ES-I3 (cell line): Measurements from ENCODE around the gene UST.

Source experiments
- H3K36me3 ChIP-seq: 2 replicates; pipeline ENCODE4 v1.6.1; 2013; ENCODE audit warnings: mild to moderate bottlenecking, low read length, control low read depth, moderate library complexity; ENCODE audit not compliant: insufficient read depth
- H3K4me1 ChIP-seq: 2 replicates; pipeline ENCODE4 v1.6.1; 2013; ENCODE audit warnings: mild to moderate bottlenecking, control low read depth, low read length; ENCODE audit not compliant: insufficient read depth
- H3K9ac ChIP-seq: 2 replicates; pipeline ENCODE4 v1.6.1; 2013; ENCODE audit warnings: low read depth, mild to moderate bottlenecking, low read length, moderate library complexity
- H3K9me3 ChIP-seq: 2 replicates; pipeline ENCODE4 v1.6.1; 2013; ENCODE audit warnings: mild to moderate bottlenecking, low read length, moderate library complexity; ENCODE audit not compliant: control insufficient read depth, insufficient read depth

The UST gene

GRCh38 chr6:149013586-149014344, 266.9 kb downstream of the UST start:
- Histone ChIP-seq H3K9ac (no peak overlapping the region), H3K36me3 (no peaks in the 10 kb centered on the region; the same call in 1 of the 2 replicates)

GRCh38 chr6:149014631-149015534, 268.1 kb downstream of the UST start:
- Histone ChIP-seq H3K9ac (no peak overlapping the region), H3K4me1 (peaks cover 32% of the 10 kb centered on the region), H3K9me3 (no peaks in the 10 kb centered on the region), H3K36me3 (peaks cover 9% of the 10 kb centered on the region; the same call in 1 of the 2 replicates)

More at GRCh38 chr6:149013586-149014344, 266.9 kb downstream of the UST start:
- no peaks in the 10 kb centered on the region for H3K9me3 ChIP-seq
- H3K4me1 ChIP-seq, result peaks cover 28% of the 10 kb centered on the region

DNA sequence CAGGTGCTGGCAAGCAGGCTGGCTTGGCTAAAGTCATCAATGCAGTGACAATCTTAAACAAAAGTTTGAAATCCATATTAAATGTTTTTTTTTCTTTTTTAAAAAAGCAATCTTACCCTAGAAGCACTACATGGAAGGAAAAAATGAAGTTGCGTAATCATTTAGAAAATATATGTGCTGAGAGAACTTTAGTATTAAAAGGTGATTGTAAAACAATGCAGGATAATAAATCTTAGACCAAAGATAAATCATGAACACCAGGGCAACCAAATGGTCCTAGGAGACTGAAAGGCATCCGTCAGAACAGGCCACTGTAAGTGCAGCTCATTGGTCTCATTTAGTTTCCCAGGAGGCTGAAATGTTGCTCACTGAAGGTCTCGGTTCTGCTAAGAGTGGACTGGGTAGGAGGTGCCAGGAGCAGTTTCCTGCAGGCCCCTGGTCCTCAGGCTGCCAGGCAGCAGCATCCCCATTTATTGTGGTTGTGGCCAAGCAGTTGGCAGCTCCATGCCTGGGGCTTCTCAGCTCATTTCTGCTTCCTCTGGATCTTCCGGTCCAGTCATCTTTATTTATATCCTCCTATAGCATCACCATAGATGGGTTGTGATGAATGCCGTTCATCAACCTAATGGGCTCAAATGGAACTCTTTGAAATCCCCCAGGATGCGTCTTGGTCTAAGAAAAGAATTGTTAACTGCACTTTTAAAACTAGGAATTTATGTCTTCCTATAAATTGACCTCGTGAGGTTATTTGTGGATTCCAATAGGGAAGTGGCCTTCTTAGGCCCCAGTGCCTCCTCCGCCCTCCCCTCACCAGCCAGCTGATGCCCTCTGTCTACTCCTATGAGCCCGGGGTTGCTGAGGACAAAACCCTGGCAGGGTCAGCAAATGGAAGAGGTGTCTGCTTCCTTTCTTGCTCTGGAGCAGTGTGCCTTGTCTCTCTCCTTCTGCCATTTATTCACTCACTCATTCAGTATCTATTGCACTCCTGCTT, 269.0 kb downstream of the UST start:
- no peak overlapping the region for H3K9ac ChIP-seq
- H3K36me3 ChIP-seq, result peaks cover 12% of the 10 kb centered on the region; the same call in 1 of the 2 replicates
- H3K4me1 ChIP-seq, result peaks cover 34% of the 10 kb centered on the region
- H3K9me3 ChIP-seq, result no peaks in the 10 kb centered on the region

DNA sequence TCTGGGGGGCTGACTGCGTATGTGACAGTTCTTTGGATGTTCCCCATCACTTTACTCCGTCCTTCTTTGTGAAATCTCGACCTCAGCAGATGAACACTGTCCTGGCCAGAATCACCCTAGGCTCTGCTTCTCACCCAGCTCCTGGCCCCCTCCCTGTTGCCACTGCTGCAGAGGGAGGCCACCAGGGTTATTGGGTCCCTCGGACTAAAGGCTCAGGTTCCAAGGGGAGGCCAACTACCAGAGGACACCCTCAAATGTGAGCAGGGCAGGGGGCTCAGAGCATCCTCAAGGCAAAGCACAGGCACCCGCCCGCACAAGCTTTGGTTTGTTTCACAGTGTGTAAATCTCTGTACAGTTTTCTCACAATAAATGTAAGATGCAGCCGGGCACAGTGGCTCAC, 269.9 kb downstream of the UST start:
- no peaks in the 10 kb centered on the region for H3K9me3 ChIP-seq
- peaks cover 34% of the 10 kb centered on the region for H3K4me1 ChIP-seq

DNA sequence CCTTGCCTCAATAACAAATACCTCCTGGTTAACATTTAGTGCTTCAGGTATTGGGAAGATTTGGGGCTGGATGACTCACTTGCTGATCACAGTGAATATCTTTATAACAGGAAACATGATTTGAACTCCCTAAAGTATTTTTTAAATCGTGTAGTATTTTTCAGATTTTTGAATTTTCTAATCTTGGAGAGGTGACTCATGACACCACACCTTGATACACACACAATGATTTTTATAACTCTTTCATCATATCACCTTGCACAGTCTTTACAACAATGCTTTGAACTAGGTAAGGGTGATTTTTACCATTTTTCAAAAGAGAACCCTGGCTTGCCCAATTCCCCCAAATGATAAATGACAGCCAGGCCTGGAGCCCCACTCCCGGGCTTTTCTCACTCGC, 273.5 kb downstream of the UST start:
- Histone ChIP-seq H3K9me3 (no peaks in the 10 kb centered on the region), H3K36me3 (peaks cover 34% of the 10 kb centered on the region), H3K9ac (no peak overlapping the region), H3K4me1 (peaks cover 11% of the 10 kb centered on the region; the same call in 1 of the 2 replicates)

More for the DNA sequence above, 269.9 kb downstream of the UST start:
- no peak overlapping the region for H3K9ac ChIP-seq
- peaks cover 20% of the 10 kb centered on the region for H3K36me3 ChIP-seq

DNA sequence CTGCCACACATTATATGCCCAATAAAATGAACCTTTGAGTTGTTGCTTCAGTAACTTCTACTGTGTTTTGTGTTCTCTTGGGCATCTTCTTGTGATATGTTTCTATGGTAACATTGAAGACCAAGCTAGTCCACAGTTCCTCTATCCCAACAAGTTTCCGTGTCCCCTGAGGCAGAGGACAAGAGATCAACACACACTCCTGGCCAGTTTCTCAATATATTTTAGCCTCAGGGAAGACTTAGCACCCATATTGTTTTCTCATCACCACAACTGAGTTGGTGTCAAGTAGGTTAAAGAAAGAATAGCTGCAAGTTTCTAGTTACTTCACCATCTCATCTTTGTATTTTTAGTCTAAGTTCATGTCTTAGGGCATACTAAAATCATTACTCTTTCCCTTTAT, 277.5 kb downstream of the UST start:
- Histone ChIP-seq H3K9ac (no peak overlapping the region), H3K4me1 (peaks cover 6% of the 10 kb centered on the region; the same call in 1 of the 2 replicates), H3K9me3 (no peaks in the 10 kb centered on the region), H3K36me3 (peaks cover 30% of the 10 kb centered on the region)

DNA sequence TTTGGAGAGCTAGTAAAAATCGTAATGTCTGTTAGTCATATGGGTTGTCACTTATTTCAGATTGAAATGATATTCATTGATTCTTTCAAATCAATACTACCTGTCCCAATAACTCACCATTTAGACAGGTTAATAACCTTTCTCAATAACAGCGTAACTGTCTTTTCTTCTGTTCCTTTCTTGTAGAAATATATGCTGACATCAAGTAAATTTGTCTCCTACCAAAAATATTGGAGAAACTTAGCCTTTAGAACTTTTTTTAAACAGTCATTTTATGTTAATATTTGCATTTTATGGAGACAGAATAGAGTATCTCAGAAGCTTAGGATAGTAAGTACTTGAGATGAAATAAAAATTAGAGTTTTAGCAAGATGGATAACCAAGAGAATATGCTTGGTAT, 278.2 kb downstream of the UST start:
- Histone ChIP-seq H3K9me3 (no peaks in the 10 kb centered on the region), H3K36me3 (peaks cover 24% of the 10 kb centered on the region), H3K4me1 (no peaks in the 10 kb centered on the region), H3K9ac (no peak overlapping the region)

DNA sequence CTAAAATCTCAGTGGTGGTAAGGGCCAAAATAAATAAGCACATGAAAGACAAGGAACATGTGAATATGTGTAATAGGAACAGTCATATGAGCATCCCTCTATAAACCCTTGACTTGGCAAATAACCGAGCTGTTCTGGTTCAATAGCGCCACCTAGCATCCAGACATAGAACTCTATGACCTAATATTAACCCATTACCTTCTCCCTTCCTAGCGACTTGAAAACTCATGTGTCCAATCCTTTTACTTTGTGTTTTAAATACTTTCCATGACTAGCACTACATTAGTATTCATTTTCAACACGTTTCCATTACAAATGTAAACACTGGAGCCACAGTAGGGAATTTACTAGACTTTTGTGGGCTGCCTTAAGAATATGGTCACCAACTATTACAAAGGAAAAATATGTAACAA, 279.7 kb downstream of the UST start:
- H3K9ac ChIP-seq, result no peak overlapping the region
- peaks cover 16% of the 10 kb centered on the region for H3K36me3 ChIP-seq
- H3K4me1 ChIP-seq, result no peaks in the 10 kb centered on the region
- H3K9me3 ChIP-seq, result no peaks in the 10 kb centered on the region

DNA sequence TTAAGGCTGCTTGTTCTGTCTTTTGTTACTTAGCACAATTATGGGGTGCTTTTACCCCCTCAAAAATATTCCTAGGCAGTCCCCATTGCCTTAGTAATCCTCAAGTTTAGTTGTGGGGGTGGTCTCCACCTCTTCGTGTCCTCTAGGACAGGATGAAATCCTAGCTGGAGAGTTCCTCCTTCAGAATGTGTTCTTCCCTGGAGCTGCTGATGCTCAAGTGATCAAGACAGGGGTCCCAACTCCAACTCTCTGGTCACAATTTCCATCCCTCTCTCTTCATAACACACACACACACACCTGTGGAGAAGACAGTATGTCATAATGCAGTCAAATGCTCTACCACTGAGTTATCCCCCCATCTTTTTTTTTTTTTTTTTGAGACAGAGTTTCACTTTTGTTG, 280.7 kb downstream of the UST start:
- H3K9ac ChIP-seq, result no peak overlapping the region
- no peaks in the 10 kb centered on the region for H3K4me1 ChIP-seq
- no peaks in the 10 kb centered on the region for H3K9me3 ChIP-seq
- H3K36me3 ChIP-seq, result peaks cover 11% of the 10 kb centered on the region

DNA sequence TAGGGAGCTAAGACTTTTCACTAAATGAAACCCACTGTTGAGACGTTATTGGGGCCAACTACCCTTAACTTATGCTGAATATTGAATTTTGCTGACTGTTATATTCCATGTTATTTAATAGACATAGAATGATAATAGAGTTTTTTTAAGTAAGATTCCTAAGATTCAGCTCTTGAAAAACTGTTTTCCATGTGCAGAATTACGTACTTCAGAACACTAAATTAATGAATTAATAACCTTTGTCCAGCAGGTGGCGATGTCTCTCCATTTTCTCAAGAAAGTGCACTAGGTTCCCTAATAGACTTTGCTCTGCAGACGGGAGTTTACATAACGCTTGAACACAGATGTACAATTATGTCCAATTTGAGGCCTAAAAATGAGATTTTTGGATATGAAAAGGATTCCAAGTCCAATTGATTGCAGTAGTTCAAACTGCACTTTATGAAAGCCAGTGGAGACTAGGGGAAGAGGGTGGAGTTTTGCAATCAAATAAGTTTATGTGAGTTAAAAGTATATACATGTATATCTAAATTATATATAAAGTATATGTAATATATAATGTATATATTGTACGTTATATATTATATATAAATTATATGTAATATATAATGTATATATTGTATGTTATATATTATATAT, 282.1 kb downstream of the UST start:
- Histone ChIP-seq H3K9ac (no peak overlapping the region), H3K9me3 (no peaks in the 10 kb centered on the region), H3K36me3 (0 out of 2 replicates have a peak, but pooled peaks cover 5% of the 10 kb centered on the region), H3K4me1 (no peaks in the 10 kb centered on the region)

- Histone ChIP-seq H3K36me3 (no peaks in the 10 kb centered on the region), H3K4me1 (0 out of 2 replicates have a peak, but pooled peaks cover 6% of the 10 kb centered on the region), H3K9me3 (no peaks in the 10 kb centered on the region), H3K9ac (no peak overlapping the region)
Measured at GRCh38 chr6:149031201-149031858, 284.5 kb downstream of the UST start.

DNA sequence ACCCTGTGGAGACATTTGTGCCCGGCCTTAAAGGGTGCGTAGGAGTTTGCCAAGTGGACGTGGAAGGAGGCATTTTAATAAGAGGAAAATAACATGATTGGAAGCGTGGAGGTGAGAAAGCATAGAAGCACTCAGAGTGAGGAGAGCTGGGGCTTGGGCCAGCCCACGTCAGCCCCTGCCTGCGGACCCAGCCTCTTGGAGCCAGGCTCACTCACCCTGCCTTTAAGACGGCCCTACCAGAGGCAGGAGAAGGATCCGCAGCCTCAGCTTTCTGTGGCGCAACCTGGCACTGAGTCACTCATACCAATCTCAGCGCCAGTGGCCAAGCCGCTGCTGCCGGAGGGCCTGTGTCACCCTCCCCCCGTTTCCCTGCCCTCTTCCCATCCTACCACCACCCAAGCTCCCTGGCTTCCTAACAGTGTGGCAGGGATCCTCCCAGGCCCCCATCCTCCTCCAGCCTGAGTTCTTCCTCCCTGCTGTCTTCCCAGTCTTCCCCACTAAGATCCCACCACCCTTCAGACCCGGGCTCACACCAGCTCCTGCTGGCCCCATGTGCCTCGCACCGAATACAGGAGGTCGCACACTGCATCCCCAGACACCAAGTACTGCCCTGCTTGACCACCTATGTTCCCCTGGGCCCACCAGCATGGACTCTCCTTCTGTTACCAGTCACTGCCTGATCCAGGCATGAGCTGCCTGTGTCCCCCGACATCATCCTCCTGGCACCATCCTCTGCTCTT, 285.2 kb downstream of the UST start:
- no peaks in the 10 kb centered on the region for H3K9me3 ChIP-seq
- no peaks in the 10 kb centered on the region for H3K36me3 ChIP-seq
- H3K4me1 ChIP-seq, result 0 out of 2 replicates have a peak, but pooled peaks cover 13% of the 10 kb centered on the region
- H3K9ac ChIP-seq, result no peak overlapping the region
